BJ (cell line): ENCODE data around the gene CPTP. TPM values are rescaled to one million over a fixed set of nuclear protein-coding genes. Genes with fewer than 3 reads are reported as not detected.

Experiments used
- CTCF ChIA-PET: fragments of 350-600 bp; formaldehyde crosslinking; extraction: SDS; loops from one replicate; lab custom pipeline; 2021; ENCODE audit warnings: antibody characterized with exemption, inconsistent platforms; lab: Yijun Ruan, JAX
- POLR2A ChIA-PET: fragments of 300-600 bp; sonication (Branson Sonifier 250); formaldehyde crosslinking; extraction: SDS; loops from one replicate; lab custom pipeline; 2021; ENCODE audit warnings: antibody characterized with exemption; lab: Charles Lee
- DNase-seq: peaks from one replicate; pipeline ENCODE4 v3.0.0-alpha.2; 2011; ENCODE audit warnings: low read depth
- H3K27me3 ChIP-seq: 2 replicates; pipeline ENCODE4 v1.6.0; 2011; ENCODE audit warnings: low read length; ENCODE audit not compliant: control insufficient read depth, insufficient read depth
- H3K36me3 ChIP-seq: 2 replicates; pipeline ENCODE4 v1.5.1; 2011; ENCODE audit warnings: low read length; ENCODE audit not compliant: control insufficient read depth, insufficient read depth
- H3K4me3 ChIP-seq: 2 replicates; pipeline ENCODE4 v1.5.1; 2011; ENCODE audit warnings: low read depth, mild to moderate bottlenecking, control low read depth, low read length
- CTCF ChIP-seq: IDR thresholded peaks from 2 replicates; pipeline ENCODE4 v1.5.1; 2011; ENCODE audit warnings: low read depth, mild to moderate bottlenecking, control low read depth, inconsistent platforms, low read length, moderate library complexity; ENCODE audit not compliant: insufficient read depth
- polyA plus RNA-seq: library from polyadenylated mRNA; depleted of rRNA; stranded (reverse); fragments of >200 nt; gene quantifications from 2 replicates; pipeline ENCODE4 v1.2.3, GENCODE V29; 2011

CPTP gene
- polyA plus RNA-seq, 1 experiment = 14.2 TPM

- no peak for DNase-seq
- no peak for TF ChIP-seq CTCF
- Histone ChIP-seq H3K36me3 (peaks cover 19% of the 10 kb centered on the region), H3K27me3 (no peaks in the 10 kb centered on the region), H3K4me3 (no peak overlapping the region)
- ChIA-PET CTCF (interaction anchor here (0.6 to 3.6 kb wide), 4 partner anchors 9 to 27 kb away, joined by 3 to 21 read pairs (median 8); no protein-coding TSS in a partner anchor), POLR2A (no interaction called here)
These were observed 20.8 kb downstream of the CPTP start for GRCh38 chr1:1345384-1345783.

- DNase-seq = no peak
- no peaks in the 10 kb centered on the region for H3K27me3 ChIP-seq
- ChIA-PET CTCF (interaction anchor here (1.3 to 3.6 kb wide), 4 partner anchors 10 to 26 kb away, joined by 4 to 21 read pairs (median 12); no protein-coding TSS in a partner anchor), POLR2A (no interaction called here)
- no peak overlapping the region for H3K4me3 ChIP-seq
- peaks cover 14% of the 10 kb centered on the region for H3K36me3 ChIP-seq
- TF ChIP-seq CTCF = no peak
These were observed 21.4 kb downstream of the CPTP start for GRCh38 chr1:1345860-1346500.

- Histone ChIP-seq H3K4me3 (no peak overlapping the region), H3K27me3 (no peaks in the 10 kb centered on the region), H3K36me3 (peaks cover 8% of the 10 kb centered on the region)
- CTCF ChIA-PET = interaction anchor here (1.3 to 3.6 kb wide), 4 partner anchors 11 to 41 kb away, joined by 4 to 13 read pairs (median 9); no protein-coding TSS in a partner anchor
- no peak for DNase-seq
- POLR2A ChIA-PET = no interaction called here
- TF ChIP-seq CTCF = no peak
These were observed 21.9 kb downstream of the CPTP start for GRCh38 chr1:1346501-1346890.

- DNase-seq = no peak
- no peak for TF ChIP-seq CTCF
- Histone ChIP-seq H3K27me3 (no peaks in the 10 kb centered on the region), H3K4me3 (peak overlapping the region; percentile 78), H3K36me3 (peaks cover 8% of the 10 kb centered on the region)
- ChIA-PET POLR2A (interaction anchor here (0.5 to 0.7 kb wide), 2 partner anchors 268 to 287 kb away, joined by 4 to 8 read pairs; partner anchors contain the start of gene MIB2), CTCF (interaction anchor here (1.0 to 3.6 kb wide), 8 partner anchors 11 to 225 kb away, joined by 4 to 46 read pairs (median 8); partner anchors contain the start of gene AURKAIP1)
These were observed 22.5 kb downstream of the CPTP start for GRCh38 chr1:1347026-1347595.
